Measurements from ENCODE around the gene ADAM8.

GRCh38 chr10:133318494-133319127, 41.9 kb upstream of the ADAM8 start:
- TF ChIP-seq EP300 (IDR thresholded peaks at IDR 0.05), result no peak
- TF ChIP-seq CTCF (IDR thresholded peaks at IDR 0.05), result peak; percentile 26 to 51 (median 47)
